GM18519 (cell line): ENCODE measurements around the gene ZNF862.
"Not testable (repeated sequence)": the region's sequence is repeated elsewhere in the genome, so short reads cannot be mapped to it uniquely, and the experiment has no call there.

Experiments
- ATAC-seq: cut with Tn5 transposase; IDR thresholded peaks from one replicate; pipeline ENCODE4 v1.9.1; 2021; ENCODE audit warnings: mild to moderate bottlenecking, moderate library complexity; ENCODE audit not compliant: unreplicated experiment, low FRiP score

Gene ZNF862

GRCh38 chr7:149823631-149824199, 14.5 kb upstream of the ZNF862 start:
- no peak for ATAC-seq

DNA sequence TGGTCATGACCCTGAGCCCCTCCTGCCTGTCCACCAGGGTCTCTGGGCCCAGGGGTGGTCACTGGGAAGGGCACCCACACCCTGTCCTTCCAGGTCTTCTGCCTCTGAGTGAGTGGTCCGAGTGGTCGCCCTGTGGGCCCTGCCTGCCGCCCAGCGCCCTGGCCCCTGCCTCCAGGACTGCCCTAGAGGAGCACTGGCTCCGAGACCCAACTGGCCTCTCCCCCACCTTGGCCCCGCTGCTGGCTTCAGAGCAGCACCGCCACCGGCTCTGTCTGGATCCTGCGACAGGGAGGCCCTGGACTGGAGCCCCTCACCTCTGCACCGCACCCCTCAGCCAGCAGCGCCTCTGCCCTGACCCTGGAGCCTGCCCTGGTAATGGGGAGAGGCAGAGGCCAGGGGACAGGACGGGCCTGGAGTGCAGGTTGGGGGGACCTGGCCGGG, 13.9 kb upstream of the ZNF862 start:
- no peak for ATAC-seq

- ATAC-seq, result no peak
Observed at GRCh38 chr7:149824748-149825566, 13.2 kb upstream of the ZNF862 start.

DNA sequence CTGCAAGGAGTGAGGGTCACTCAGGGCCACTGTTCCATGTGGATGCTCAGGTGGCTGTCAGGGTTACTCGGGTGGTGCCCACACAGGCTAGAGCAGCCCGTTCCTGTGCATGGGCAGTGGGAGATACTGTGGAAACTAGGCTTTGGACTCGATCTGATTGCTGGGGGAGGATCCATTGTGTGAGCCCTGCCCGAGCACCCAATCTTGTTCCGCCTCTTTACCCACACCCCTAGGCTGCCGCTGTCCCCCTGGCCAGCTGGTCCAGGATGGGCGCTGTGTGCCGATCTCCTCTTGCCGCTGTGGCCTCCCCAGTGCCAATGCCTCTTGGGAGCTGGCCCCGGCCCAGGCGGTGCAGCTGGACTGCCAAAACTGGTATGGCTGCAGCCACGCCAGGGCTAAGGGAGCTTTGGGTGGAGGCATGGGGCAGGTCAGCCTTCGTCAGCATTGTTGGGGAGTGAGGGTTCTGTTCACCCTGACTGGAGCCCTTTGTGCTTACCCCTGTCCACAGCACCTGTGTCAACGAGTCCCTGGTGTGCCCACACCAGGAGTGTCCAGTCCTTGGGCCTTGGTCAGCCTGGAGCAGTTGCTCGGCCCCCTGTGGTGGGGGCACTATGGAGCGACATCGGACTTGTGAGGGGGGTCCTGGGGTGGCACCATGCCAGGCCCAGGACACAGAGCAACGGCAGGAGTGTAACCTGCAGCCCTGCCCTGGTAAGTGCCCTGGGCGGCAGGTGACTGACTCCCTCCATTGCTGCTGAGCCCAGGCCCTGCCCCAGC, 12.4 kb upstream of the ZNF862 start:
- ATAC-seq, result no peak

DNA sequence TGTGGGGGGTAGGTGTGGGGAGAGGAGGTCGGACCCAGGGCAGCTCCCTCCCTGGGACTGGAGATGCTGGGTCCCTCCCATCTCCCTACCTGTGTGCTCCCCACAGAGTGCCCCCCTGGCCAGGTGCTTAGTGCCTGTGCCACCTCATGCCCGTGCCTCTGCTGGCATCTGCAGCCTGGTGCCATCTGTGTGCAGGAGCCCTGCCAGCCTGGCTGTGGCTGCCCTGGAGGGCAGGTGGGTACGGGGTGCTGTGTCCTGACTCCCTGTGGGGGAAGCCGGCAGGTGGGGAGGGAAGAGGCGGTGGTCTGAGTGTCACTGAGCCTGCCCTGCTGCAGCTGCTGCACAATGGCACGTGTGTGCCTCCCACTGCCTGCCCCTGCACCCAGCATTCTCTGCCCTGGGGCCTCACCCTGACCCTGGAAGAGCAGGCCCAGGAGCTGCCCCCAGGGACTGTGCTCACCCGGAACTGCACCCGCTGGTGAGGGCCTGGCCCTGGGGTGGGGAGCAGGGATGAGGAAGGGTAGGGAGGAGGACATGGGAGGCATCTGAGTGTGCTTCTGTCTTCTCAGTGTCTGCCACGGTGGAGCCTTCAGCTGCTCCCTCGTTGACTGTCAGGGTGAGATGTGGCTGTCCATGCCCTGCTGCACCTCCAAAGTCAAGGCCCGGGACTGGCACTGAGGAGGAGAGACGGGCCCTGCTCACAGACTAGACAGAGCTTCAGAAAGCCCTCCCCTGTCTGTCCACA, 11.7 kb upstream of the ZNF862 start:
- no peak for ATAC-seq

GRCh38 chr7:149827089-149827981, 10.8 kb upstream of the ZNF862 start:
- no peak for ATAC-seq

- no peak for ATAC-seq
Observed at GRCh38 chr7:149828357-149829309, 9.5 kb upstream of the ZNF862 start.

DNA sequence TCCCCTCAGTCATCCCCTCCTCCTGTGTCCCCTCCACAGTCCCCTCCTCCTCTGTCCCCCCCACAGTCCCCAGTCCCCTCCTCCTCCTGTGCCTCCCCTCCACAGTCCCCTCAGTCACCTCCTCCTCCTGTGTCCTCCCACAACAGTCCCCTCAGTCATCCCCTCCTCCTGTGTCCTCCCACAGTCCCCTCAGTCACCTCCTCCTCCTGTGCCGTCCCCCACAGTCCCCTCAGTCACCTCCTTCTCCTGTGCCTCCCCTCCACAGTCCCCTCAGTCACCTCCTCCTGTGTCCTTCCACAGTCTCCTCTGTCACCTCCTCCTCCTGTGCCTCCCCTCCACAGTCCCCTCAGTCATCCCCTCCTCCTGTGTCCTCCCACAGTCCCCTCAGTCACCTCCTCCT, 7.6 kb upstream of the ZNF862 start:
- not testable (repeated sequence) for ATAC-seq

DNA sequence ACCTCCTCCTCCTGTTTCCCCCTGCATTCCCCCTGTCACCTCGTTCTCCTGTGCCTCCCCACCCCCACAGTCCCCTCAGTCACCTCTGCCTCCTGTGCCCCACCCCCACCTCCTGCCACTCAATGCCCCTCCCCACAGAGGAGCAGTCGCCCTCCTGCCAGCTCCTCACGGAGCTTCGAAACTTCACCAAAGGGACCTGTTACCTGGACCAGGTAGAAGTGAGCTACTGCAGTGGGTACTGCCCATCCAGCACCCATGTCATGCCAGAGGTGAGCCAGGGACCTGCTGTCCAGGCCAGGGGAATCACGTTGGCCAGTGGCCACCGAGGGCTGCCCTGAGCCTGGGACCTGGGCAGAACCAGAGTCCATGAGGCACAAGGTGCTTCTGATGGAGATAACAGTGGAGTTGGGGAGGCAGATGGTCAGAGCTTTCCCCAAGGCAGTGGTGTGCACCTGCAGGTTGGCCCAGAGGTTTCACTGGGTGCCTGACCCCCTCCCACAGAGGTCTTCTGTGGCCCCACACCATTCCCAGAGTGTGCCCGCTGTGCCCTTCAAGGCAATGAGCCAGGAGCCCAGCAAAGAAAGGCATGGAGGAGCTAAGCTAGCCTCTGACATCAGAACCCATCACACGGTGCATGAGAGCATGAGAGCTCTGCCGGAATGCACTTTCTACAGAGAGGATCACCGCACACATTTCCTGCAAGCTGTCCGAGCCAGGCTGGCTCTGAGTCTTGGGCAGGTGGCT, 7.0 kb upstream of the ZNF862 start:
- no peak for ATAC-seq

- ATAC-seq, result no peak
Observed at GRCh38 chr7:149831741-149832219, 6.4 kb upstream of the ZNF862 start.

GRCh38 chr7:149832332-149833041, 5.7 kb upstream of the ZNF862 start:
- no peak for ATAC-seq

DNA sequence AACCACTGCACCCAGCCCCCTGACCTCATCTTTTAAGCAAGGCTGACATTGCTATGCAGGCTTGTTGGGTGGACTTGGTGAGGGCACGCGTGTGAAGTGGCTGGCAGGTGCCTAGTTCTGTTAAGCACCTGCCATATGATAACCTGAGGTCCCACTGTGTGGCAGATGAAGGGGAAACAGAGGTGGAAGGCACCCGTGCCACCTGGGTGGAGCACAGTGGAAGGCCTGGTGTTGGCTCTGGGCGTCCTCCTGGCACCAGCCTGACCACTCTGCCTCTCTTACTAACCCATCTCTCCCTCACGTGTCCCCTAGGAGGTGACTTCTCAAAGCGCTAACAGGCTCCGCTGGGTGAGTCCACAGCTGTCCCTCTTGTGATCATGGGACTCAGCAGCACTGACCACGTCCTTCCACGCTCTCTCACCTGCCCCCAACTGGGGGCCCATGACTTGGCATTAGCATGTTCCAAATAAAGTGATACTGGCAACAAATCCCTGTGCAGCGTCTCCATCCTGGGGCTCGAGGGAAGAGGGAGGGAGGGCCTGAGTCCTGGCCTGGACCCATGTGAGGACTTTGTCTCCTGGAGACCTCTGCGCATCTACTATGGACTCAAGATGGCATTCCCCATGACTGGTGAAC, 4.6 kb upstream of the ZNF862 start:
- no peak for ATAC-seq

DNA sequence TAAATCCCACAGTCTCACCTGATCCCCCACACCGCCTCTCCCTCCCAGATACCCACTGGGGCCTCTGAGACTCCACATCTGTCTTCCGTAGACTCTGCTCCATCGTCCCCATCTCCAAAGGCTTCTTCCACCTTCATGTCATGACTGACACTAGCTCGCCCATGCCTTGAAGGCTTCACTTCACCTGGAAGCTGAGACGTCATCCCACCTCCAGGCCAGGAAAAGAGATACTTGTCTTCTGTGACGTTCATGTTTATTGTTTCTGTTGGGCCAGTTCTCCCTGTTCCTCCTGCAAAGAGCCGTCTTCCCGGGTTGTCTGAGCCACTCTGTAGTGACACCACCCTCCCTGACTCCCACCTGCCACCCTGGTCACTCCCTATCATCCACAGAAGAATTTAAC, 3.6 kb upstream of the ZNF862 start:
- ATAC-seq, result no peak

DNA sequence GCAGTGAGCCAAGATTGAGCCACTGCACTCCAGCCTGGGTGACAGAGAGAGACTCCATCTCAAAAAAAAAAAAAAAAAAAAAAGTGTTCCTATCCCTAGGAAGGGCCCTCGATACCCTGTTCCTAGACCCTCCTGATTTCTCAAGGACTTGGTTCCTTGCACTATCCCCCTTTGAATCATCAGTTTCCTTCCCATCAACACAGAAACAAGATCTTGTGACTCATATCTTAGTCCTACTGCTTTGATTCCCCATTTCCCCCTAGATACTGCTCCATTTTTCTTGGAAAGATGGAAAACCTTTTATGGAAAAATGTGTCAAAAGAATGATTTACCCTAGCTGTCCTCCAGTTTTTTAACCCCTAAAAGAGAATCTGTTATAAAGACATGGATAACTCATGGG, 1.7 kb upstream of the ZNF862 start:
- no peak for ATAC-seq

DNA sequence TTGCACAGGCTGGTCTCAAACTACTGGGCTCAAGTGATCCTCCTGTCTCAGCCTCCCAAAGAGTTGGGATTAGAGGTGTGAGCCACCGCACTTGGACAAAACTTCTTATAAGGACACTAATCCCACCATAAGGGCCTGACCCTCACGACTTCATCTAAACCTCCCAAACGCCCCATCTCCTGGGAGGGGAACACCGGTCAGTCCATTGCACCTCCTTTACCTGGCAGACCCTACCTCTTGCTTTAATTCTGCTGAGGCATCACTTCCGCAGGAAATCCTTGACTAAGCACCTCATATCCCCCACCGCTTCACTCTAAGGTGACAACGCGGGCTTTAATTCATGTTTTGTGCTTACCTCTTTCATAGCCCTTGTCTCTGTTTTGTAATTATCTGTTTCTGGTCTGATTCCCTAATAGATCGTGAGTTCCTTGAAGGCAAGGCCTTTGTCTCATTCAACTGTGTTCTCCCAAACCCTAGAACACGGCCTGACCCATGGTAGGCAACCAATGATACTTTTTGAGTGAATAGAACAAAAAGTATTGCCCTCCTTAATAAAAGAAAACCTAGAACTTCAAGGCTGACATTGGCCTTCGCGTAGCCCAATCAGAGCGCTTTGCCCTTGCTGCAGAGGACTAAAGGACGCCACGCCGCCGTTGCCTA, 481 bp upstream of the ZNF862 start:
- ATAC-seq, result no peak

DNA sequence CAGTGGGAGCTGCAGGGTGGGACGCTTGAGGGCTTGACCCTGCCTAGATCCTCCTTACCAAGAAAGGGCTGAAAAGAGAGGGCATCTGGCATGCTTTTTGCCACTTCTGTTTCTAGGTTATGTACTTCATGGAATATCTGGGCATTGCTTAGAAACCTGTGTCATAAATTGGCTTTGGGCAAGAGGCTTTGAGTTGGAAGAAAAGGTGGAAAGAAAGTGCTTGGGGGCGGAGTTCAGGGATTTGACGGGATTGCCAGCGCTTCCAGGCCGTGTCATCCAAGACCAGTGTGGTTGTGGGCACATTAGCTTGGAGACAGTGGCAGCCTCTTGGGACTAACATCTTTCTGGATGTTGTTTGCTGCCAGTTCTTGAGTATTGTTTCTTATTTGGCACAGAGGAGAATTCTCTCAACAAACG, 825 bp downstream of the ZNF862 start:
- ATAC-seq, result no peak
